GM10248 (cell line): ENCODE data around the gene PVALEF.

ENCODE experiments used
- CTCF ChIA-PET: fragments of 300-600 bp; sonication (Branson Sonifier 250); formaldehyde crosslinking; extraction: SDS; loops from one replicate; lab custom pipeline; 2021; ENCODE audit warnings: antibody characterized with exemption; lab: Yijun Ruan, JAX
- POLR2A ChIA-PET: fragments of 350-650 bp; sonication (Branson Sonifier 250); formaldehyde crosslinking; extraction: SDS; loops from one replicate; lab custom pipeline; 2020; ENCODE audit warnings: antibody characterized with exemption; lab: Yijun Ruan, JAX
- DNase-seq: peaks from one replicate; pipeline ENCODE4 v3.0.0; 2012; ENCODE audit errors: extremely low spot score
- TF ChIP-seq, protein P1 (sequence below): IDR thresholded peaks from 2 replicates; pipeline ENCODE4 v1.5.1; 2012; ENCODE audit warnings: mild to moderate bottlenecking, low read depth; ENCODE audit errors: extremely low read depth, missing control alignments, control extremely low read depth

Gene PVALEF

DNA sequence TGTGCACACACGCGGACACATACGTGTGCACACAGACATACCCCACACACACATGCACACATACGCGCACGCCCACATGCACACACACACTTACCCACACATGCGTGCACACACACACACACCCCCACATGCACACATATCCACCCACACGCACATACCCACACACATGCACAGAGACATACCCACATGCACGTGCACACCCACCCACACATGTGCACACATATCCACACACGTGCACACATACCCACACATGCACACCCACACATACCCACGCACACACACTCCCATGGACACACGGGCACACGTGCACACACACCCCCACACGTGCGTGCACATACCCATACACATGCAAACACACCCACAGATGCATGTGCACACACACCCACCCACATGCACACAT, 27.2 kb upstream of the PVALEF start:
- ChIA-PET POLR2A (no interaction called here), CTCF (no interaction called here)
- TF ChIP-seq, protein P1, sequence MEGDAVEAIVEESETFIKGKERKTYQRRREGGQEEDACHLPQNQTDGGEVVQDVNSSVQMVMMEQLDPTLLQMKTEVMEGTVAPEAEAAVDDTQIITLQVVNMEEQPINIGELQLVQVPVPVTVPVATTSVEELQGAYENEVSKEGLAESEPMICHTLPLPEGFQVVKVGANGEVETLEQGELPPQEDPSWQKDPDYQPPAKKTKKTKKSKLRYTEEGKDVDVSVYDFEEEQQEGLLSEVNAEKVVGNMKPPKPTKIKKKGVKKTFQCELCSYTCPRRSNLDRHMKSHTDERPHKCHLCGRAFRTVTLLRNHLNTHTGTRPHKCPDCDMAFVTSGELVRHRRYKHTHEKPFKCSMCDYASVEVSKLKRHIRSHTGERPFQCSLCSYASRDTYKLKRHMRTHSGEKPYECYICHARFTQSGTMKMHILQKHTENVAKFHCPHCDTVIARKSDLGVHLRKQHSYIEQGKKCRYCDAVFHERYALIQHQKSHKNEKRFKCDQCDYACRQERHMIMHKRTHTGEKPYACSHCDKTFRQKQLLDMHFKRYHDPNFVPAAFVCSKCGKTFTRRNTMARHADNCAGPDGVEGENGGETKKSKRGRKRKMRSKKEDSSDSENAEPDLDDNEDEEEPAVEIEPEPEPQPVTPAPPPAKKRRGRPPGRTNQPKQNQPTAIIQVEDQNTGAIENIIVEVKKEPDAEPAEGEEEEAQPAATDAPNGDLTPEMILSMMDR: no peak
- DNase-seq: no peak

DNA sequence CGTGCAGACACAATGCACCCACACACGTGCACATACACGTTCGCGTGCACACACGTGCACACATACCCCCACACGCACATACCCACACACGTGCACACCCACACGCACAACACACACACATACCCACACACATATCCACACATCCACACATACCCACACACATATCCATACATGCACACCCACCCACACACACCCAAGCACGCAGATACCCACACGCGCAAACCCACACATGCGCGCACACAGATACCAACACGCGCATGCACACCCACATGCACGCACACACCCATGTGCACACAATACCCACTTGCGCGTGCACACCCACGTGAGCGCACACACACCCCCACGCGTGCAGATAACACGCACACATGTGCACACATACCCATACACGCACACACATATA, 26.8 kb upstream of the PVALEF start:
- no peak for DNase-seq
- CTCF ChIA-PET: no interaction called here
- POLR2A ChIA-PET: no interaction called here
- TF ChIP-seq, protein P1: no peak

DNA sequence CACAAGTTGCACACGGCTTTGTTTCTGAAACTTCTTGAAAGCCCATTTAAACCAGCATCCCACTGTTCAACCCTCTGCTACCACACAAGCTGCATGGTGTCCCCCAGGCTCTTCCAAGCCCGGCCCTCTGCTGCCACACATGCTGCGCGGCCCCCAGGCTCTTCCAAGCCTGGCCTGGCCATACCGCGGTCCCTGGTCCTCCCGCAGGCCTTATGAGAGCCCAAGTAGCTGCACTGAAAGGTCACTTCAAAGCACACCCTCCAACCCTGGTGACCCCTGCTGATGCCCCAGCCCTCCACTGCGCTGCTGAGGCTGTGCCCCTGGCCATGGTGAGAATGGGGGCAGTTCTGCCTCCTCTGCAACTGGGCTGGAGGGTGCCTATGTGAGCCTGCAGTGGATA, 25.9 kb upstream of the PVALEF start:
- TF ChIP-seq, protein P1: no peak

DNA sequence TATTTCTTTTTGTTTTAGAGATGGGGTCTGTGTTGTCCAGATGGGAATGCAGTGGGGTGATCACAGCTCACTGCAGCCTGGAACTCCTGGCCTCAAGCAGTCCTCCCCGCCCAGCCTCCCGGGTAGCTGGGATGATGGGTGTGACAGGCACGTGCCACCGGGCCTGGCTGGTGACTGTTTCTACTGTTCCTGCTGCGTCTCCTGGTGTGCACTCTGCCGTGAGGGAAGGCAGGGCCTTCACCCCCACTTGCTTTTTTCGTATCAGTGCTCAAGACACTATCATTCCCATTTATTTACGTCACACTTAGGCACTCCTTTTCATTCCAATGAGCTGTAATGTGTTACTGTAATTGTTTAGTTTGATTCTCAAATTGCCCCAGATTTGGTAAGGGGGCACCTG, 25.3 kb upstream of the PVALEF start:
- ChIA-PET POLR2A (interaction anchor here (0.6 kb wide), 1 partner anchor 37 kb away, joined by 6 read pairs; no protein-coding TSS in a partner anchor), CTCF (interaction anchor here (1.7 to 3.8 kb wide), 2 partner anchors 90 to 345 kb away, joined by 6 to 14 read pairs; no protein-coding TSS in a partner anchor)
- no peak for DNase-seq
- TF ChIP-seq, protein P1: no peak

More for the DNA sequence above, 25.9 kb upstream of the PVALEF start:
- ChIA-PET POLR2A (no interaction called here), CTCF (interaction anchor here (1.7 kb wide), 1 partner anchor 345 kb away, joined by 6 read pairs; no protein-coding TSS in a partner anchor)
- DNase-seq: no peak

DNA sequence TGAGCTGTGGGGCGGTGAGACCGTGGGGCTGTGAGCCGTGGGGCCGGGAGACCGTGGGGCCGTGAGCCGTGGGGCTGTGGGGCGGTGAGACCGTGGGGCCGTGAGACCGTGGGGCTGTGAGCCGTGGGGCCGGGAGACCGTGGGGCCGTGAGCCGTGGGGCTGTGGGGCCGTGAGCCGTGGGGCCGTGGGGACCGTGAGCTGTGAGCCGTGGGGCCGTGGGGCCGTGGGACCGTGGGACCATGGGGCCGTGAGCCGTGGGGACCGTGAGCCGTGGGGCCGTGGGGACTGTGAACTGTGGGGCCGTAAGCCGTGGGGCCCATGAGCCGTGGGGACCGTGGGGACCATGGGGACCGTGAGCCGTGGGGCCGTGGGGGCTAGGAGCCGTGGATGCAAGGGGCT, 24.6 kb upstream of the PVALEF start:
- TF ChIP-seq, protein P1: no peak
- ChIA-PET POLR2A (interaction anchor here (0.6 kb wide), 1 partner anchor 36 kb away, joined by 6 read pairs; no protein-coding TSS in a partner anchor), CTCF (interaction anchor here (1.7 to 3.8 kb wide), 2 partner anchors 89 to 344 kb away, joined by 6 to 14 read pairs; no protein-coding TSS in a partner anchor)
- no peak for DNase-seq

DNA sequence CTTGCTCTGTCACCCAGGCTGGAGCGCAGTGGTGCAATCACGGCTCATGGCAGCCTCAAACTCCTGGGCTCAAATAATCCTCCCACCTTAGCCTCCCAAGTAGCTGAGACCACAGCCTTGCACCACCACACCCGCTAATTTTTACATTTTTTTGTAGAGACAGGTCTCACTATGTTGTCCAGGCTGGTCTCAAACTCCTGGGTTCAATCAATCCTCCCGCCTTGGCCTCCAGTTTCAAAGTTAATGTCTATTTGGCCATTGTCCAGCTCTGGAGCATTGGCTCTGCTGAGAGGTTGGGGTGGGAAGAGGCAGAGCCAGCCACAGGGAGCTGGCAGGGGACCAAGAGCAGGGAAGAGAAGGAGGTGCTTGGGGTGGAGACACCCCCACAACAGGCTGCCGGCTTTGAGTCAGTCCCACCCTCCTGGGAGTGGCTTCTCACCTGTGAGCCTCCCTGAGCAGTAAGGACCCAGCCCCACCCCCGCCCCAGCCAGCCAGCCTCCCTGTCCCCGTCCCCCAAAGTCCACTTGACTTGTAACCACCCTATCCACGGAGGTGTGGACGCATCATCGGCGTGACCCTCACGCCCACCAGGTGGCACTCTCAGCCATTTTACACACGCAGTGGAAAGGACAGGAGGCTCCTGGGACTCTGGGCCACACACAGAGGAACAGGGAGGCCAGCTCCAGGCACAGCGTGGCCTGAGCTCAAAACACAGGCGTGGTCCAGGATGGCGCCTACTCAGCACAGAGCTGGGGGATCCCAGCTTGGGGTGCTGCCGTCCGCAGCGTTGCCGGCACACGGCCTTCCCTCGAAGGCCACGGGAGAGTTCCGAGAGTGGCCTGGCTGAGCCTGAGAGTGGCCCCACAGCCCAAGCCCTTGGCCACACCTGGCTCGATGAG, 22.8 kb upstream of the PVALEF start:
- ChIA-PET CTCF (interaction anchor here (0.8 to 4.2 kb wide), 21 partner anchors 9 to 342 kb away, joined by 3 to 39 read pairs (median 4); partner anchors contain the start of genes CEP131, NDUFAF8 and TEPSIN), POLR2A (no interaction called here)
- TF ChIP-seq, protein P1: peak; percentile 76
- peak; percentile 83 for DNase-seq
